ENCODE data around the gene PTHLH.

PTHLH gene
- total RNA-seq: 0 reads per million in 3 donors

DNA sequence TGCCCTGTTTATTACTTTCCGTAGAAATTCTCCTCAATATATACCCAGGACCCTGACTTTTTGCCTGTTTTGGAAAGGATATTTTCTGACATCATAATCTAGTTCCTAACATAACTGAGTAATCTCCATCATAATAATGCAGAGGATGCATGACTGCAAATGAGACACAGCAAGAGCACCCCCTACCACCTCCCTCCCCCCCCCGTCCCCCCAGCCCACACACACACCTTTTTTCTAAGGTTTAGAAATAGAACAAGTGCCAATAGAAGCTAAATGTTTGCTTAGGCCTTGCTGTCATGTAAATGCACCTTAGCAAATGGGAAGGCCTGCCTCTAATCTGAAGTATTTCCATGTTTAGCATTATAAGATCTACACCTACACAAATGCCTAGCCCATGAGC lies at the start of gene PTHLH:
Gene PTHLH, minus strand, starts transcription at position 13 of the 400 bp plus-strand sequence. CDS start 3,239 bp downstream, outside the sequence.
- DNase-seq: no peak
- H3K27me3 ChIP-seq (replicated peaks; ENCODE audit: control insufficient read depth, insufficient read depth, low read length, poor library complexity, severe bottlenecking): peaks cover 50% of the 10 kb centered on the region
- H3K27ac ChIP-seq (ENCODE audit: insufficient read depth, low read length, poor library complexity, severe bottlenecking): no peak within 1 kb of the TSS
- peaks cover 17% of the 10 kb centered on the region for H3K4me1 ChIP-seq (ENCODE audit: control insufficient read depth, insufficient read depth, low read length, poor library complexity, severe bottlenecking)
- no peak within 1 kb of the TSS for H3K4me3 ChIP-seq (ENCODE audit: insufficient read depth, low read depth, low read length, poor library complexity, severe bottlenecking)
- H3K9me3 ChIP-seq (ENCODE audit: control insufficient read depth, low read length): no peaks in the 10 kb centered on the region
- H3K36me3 ChIP-seq (ENCODE audit: control insufficient read depth, insufficient read depth, low read length): no peaks in the 10 kb centered on the region

- H3K9me3 ChIP-seq (ENCODE audit: control insufficient read depth, low read length): no peaks in the 10 kb centered on the region
- no peak overlapping the region for H3K27ac ChIP-seq (ENCODE audit: insufficient read depth, low read length, poor library complexity, severe bottlenecking)
- DNase-seq: no peak
- no peaks in the 10 kb centered on the region for H3K27me3 ChIP-seq (replicated peaks; ENCODE audit: control insufficient read depth, insufficient read depth, low read length, poor library complexity, severe bottlenecking)
- H3K4me1 ChIP-seq (ENCODE audit: control insufficient read depth, insufficient read depth, low read length, poor library complexity, severe bottlenecking): no peaks in the 10 kb centered on the region
- H3K4me3 ChIP-seq (ENCODE audit: insufficient read depth, low read depth, low read length, poor library complexity, severe bottlenecking): no peak overlapping the region
- no peaks in the 10 kb centered on the region for H3K36me3 ChIP-seq (ENCODE audit: control insufficient read depth, insufficient read depth, low read length)
These were observed 49.2 kb upstream of the PTHLH start for GRCh38 chr12:28021704-28022103.

DNA sequence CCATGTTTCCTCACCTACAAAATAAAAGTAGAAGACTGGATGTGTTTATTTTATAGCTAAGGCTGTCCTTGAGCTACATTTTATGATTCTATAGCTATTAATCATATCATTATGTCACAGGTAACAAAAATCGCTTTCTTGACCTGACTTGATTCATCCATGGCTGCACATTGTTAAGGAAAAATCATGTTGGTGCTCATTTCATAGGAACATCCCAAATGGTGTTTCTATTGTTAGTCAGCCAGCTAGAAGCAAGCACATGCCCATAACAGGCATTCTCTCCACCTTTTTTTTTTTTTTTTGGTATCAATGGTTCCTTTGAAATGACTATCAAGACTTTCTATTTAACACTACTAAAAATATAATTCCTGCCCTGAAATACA lies 45.3 kb upstream of the PTHLH start:
- Histone ChIP-seq H3K27ac (ENCODE audit: insufficient read depth, low read length, poor library complexity, severe bottlenecking) (no peak overlapping the region), H3K4me3 (ENCODE audit: insufficient read depth, low read depth, low read length, poor library complexity, severe bottlenecking) (no peak overlapping the region), H3K4me1 (ENCODE audit: control insufficient read depth, insufficient read depth, low read length, poor library complexity, severe bottlenecking) (no peaks in the 10 kb centered on the region), H3K36me3 (ENCODE audit: control insufficient read depth, insufficient read depth, low read length) (no peaks in the 10 kb centered on the region), H3K27me3 (replicated peaks; ENCODE audit: control insufficient read depth, insufficient read depth, low read length, poor library complexity, severe bottlenecking) (no peaks in the 10 kb centered on the region), H3K9me3 (ENCODE audit: control insufficient read depth, low read length) (no peaks in the 10 kb centered on the region)
- DNase-seq: no peak

DNA sequence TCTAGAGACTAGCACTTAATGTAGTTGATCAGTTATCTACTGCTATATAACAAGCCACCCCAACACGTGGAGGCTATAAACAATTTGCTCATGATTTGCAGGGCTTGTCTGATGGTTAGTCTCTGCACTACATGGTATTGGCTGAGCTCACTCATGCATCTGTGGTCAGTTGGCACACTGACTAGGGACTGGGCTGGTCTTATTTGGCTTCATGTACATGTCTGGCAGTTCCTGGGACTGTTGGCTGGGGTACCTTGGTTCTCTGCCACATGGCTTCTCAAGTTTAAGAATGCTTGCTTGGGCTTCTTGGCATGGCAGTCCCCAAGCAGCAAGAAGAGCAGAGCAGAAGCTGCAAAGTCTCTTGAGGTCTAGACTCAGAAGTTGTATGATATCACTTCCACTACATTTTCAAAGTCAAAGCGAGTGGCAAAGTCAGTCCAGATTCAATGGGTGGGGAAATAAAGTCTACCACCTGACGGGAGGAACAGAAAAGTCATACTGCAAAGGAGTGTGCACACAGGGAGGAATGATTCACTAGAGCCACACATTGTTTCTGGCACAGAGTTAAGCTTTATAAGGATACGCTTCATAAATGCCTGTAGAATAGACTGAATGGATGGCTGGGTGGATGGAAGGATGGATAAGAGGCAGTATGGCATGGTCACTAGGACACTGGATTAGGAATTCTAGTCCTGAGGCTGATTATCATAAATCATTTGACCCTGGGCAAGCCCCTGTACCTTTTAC lies 44.8 kb upstream of the PTHLH start:
- Histone ChIP-seq H3K4me1 (ENCODE audit: control insufficient read depth, insufficient read depth, low read length, poor library complexity, severe bottlenecking) (no peaks in the 10 kb centered on the region), H3K27me3 (replicated peaks; ENCODE audit: control insufficient read depth, insufficient read depth, low read length, poor library complexity, severe bottlenecking) (no peaks in the 10 kb centered on the region), H3K27ac (ENCODE audit: insufficient read depth, low read length, poor library complexity, severe bottlenecking) (no peak overlapping the region), H3K9me3 (ENCODE audit: control insufficient read depth, low read length) (no peaks in the 10 kb centered on the region), H3K36me3 (ENCODE audit: control insufficient read depth, insufficient read depth, low read length) (no peaks in the 10 kb centered on the region), H3K4me3 (ENCODE audit: insufficient read depth, low read depth, low read length, poor library complexity, severe bottlenecking) (no peak overlapping the region)
- DNase-seq: no peak

DNA sequence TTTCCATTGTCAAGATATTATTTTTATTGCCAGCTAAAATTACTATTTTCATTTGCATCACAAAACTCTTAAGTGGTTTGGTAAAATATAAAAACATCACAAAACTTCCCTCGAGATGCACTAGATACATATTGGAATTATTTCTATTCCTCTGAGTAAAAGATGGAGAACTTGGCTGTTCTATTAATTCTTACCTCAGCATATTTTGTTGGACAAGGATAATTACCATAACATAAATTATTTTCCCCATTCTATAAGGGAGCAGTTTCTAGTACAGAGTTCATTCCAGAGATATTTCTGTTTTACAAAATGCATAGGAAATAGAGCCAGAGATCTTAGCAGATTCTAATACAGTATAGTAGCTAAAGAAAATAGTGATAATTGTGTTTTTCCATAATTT lies 42.6 kb upstream of the PTHLH start:
- Histone ChIP-seq H3K27me3 (replicated peaks; ENCODE audit: control insufficient read depth, insufficient read depth, low read length, poor library complexity, severe bottlenecking) (no peaks in the 10 kb centered on the region), H3K36me3 (ENCODE audit: control insufficient read depth, insufficient read depth, low read length) (no peaks in the 10 kb centered on the region), H3K4me3 (ENCODE audit: insufficient read depth, low read depth, low read length, poor library complexity, severe bottlenecking) (no peak overlapping the region), H3K4me1 (ENCODE audit: control insufficient read depth, insufficient read depth, low read length, poor library complexity, severe bottlenecking) (no peaks in the 10 kb centered on the region), H3K9me3 (ENCODE audit: control insufficient read depth, low read length) (no peaks in the 10 kb centered on the region), H3K27ac (ENCODE audit: insufficient read depth, low read length, poor library complexity, severe bottlenecking) (no peak overlapping the region)
- DNase-seq: no peak

DNA sequence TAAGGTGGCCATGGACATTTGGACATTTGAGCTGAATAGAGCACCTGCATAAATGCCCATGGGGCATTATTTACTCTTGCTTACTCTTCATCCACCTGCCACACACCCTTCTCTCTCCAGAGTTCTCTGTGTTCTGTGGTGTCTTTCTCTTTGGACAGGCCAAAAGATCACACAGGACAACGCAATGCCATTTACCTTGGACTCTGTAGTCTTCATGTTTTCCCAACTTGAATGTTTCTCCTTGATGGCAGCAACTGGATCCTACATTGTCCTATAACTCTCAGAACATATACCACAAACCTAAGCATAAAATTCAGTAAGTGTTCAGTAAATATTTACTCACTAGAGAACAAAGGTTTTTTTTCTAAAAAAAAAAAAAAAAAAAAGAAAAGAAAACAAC lies 41.7 kb upstream of the PTHLH start:
- H3K27me3 ChIP-seq (replicated peaks; ENCODE audit: control insufficient read depth, insufficient read depth, low read length, poor library complexity, severe bottlenecking): no peaks in the 10 kb centered on the region
- no peak overlapping the region for H3K4me3 ChIP-seq (ENCODE audit: insufficient read depth, low read depth, low read length, poor library complexity, severe bottlenecking)
- no peaks in the 10 kb centered on the region for H3K36me3 ChIP-seq (ENCODE audit: control insufficient read depth, insufficient read depth, low read length)
- H3K9me3 ChIP-seq (ENCODE audit: control insufficient read depth, low read length): no peaks in the 10 kb centered on the region
- no peak for DNase-seq
- H3K4me1 ChIP-seq (ENCODE audit: control insufficient read depth, insufficient read depth, low read length, poor library complexity, severe bottlenecking): no peaks in the 10 kb centered on the region
- H3K27ac ChIP-seq (ENCODE audit: insufficient read depth, low read length, poor library complexity, severe bottlenecking): no peak overlapping the region

- H3K27me3 ChIP-seq (replicated peaks; ENCODE audit: control insufficient read depth, insufficient read depth, low read length, poor library complexity, severe bottlenecking): no peaks in the 10 kb centered on the region
- no peak overlapping the region for H3K4me3 ChIP-seq (ENCODE audit: insufficient read depth, low read depth, low read length, poor library complexity, severe bottlenecking)
- H3K27ac ChIP-seq (ENCODE audit: insufficient read depth, low read length, poor library complexity, severe bottlenecking): no peak overlapping the region
- DNase-seq: no peak
- no peaks in the 10 kb centered on the region for H3K9me3 ChIP-seq (ENCODE audit: control insufficient read depth, low read length)
- H3K4me1 ChIP-seq (ENCODE audit: control insufficient read depth, insufficient read depth, low read length, poor library complexity, severe bottlenecking): no peaks in the 10 kb centered on the region
- no peaks in the 10 kb centered on the region for H3K36me3 ChIP-seq (ENCODE audit: control insufficient read depth, insufficient read depth, low read length)
These were observed 39.9 kb upstream of the PTHLH start for GRCh38 chr12:28012333-28012918.

DNA sequence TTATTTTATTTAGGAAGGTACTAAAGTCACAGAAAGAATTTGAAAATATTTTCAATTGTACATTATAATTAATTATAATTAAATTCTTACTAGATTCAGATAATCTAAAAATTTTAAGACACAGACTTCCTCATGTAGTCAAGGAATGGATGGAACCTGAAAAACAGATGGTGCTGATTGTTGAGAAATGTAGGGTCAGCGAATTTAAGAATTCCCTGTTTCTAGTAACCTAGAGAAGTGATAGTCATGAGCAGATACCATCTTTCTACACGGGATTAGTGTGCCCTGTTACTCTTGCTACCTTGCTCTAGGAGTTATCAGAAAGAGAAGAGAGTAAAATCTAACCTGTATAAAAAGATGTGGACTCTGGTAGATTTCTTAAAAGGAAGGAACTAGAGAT lies 37.5 kb upstream of the PTHLH start:
- H3K9me3 ChIP-seq (ENCODE audit: control insufficient read depth, low read length): no peaks in the 10 kb centered on the region

DNA sequence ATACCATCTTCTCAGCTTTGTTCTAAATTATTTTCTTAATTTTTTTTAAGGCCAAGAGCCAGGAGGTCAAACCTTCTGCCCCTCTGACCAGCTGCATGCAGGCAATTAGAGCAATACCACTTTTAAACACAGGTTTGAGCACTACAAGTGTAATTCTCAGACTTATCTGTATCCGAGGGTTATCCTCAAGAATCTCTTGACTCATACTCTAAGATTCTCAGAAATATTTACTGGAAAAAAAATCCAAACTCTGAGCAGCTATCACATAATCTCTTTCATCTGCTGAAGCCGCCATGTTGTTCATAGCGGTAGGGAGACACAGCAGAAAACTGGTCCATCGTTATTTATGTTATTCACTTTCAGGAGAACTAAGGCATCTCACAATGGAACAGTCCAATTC lies 27.4 kb upstream of the PTHLH start:
- Histone ChIP-seq H3K9me3 (ENCODE audit: control insufficient read depth, low read length) (no peaks in the 10 kb centered on the region), H3K27me3 (replicated peaks; ENCODE audit: control insufficient read depth, insufficient read depth, low read length, poor library complexity, severe bottlenecking) (no peaks in the 10 kb centered on the region), H3K27ac (ENCODE audit: insufficient read depth, low read length, poor library complexity, severe bottlenecking) (no peak overlapping the region)

More for the DNA sequence above, 37.5 kb upstream of the PTHLH start:
- H3K4me1 ChIP-seq (ENCODE audit: control insufficient read depth, insufficient read depth, low read length, poor library complexity, severe bottlenecking): no peaks in the 10 kb centered on the region
- no peak overlapping the region for H3K27ac ChIP-seq (ENCODE audit: insufficient read depth, low read length, poor library complexity, severe bottlenecking)
- H3K36me3 ChIP-seq (ENCODE audit: control insufficient read depth, insufficient read depth, low read length): no peaks in the 10 kb centered on the region
- no peaks in the 10 kb centered on the region for H3K27me3 ChIP-seq (replicated peaks; ENCODE audit: control insufficient read depth, insufficient read depth, low read length, poor library complexity, severe bottlenecking)
- no peak overlapping the region for H3K4me3 ChIP-seq (ENCODE audit: insufficient read depth, low read depth, low read length, poor library complexity, severe bottlenecking)
- DNase-seq: no peak

GRCh38 chr12:27999521-27999920 lies 27.0 kb upstream of the PTHLH start:
- Histone ChIP-seq H3K27ac (ENCODE audit: insufficient read depth, low read length, poor library complexity, severe bottlenecking) (no peak overlapping the region), H3K27me3 (replicated peaks; ENCODE audit: control insufficient read depth, insufficient read depth, low read length, poor library complexity, severe bottlenecking) (no peaks in the 10 kb centered on the region), H3K36me3 (ENCODE audit: control insufficient read depth, insufficient read depth, low read length) (no peaks in the 10 kb centered on the region), H3K4me3 (ENCODE audit: insufficient read depth, low read depth, low read length, poor library complexity, severe bottlenecking) (no peak overlapping the region), H3K4me1 (ENCODE audit: control insufficient read depth, insufficient read depth, low read length, poor library complexity, severe bottlenecking) (no peaks in the 10 kb centered on the region), H3K9me3 (ENCODE audit: control insufficient read depth, low read length) (no peaks in the 10 kb centered on the region)
- DNase-seq: no peak

More for the DNA sequence above, 27.4 kb upstream of the PTHLH start:
- H3K36me3 ChIP-seq (ENCODE audit: control insufficient read depth, insufficient read depth, low read length): no peaks in the 10 kb centered on the region
- no peak overlapping the region for H3K4me3 ChIP-seq (ENCODE audit: insufficient read depth, low read depth, low read length, poor library complexity, severe bottlenecking)
- H3K4me1 ChIP-seq (ENCODE audit: control insufficient read depth, insufficient read depth, low read length, poor library complexity, severe bottlenecking): no peaks in the 10 kb centered on the region
- DNase-seq: no peak

Data from effector memory CD4-positive, alpha-beta T cell (primary cell).